NCI-H1105 treated with DMSO at 0.1 percent for 48 hours (cell line): ENCODE data around the gene FNDC8.
"Not testable (repeated sequence)": the region's sequence is repeated elsewhere in the genome, so short reads cannot be mapped to it uniquely, and the experiment has no call there.

Source experiments
- DNase-seq: peaks from one replicate; lab custom pipeline; 2025; lab: John Stamatoyannopoulos, UW

The FNDC8 gene

DNA sequence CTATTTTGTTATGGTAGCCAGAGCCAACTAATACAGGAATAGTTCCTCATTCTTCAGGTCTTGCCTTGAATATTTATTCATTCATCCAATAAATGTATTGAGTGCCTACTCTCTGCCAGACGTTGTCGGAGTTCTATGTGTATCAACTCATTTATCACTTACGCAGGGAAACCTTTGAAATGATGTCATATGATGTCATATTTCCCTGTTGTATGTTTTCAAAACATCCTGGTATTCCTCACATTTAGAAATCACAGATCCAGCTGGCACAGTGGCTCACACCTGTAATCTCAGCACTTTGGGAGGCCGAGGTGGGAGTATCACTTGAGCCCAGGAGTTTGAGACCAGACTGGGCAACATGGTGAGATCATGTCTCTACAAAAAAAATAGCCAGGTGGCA is 23.4 kb downstream of the FNDC8 start:
- DNase-seq = no peak

DNA sequence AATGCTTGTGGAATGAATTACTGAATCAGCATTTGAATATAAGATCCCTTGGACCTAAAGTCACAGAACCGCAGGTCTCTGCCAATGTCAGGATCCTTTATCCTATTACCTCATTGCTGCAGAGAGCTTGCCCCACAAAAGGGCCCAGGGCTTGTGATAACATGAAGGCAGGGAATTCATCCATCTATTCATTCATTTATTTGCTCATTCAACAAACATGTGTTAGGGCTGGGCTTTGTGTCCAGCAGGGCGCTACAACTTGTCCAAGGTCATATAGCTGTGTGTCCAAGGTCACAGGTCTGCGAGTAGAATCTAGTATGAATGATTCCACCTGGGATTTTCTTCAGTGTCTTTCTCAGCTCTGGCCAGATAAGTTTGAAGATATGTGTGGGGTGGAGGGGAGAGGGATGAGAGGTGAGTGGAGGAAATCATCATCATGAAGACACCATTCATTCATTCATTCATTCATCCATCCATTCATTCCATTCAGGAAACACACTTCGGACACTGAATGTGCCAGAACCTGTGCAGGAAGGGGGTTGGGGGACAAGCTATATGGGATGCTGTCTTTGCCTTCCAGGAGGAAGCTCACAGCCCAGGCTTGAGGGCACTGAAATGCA is 24.9 kb downstream of the FNDC8 start:
- DNase-seq = no peak

DNA sequence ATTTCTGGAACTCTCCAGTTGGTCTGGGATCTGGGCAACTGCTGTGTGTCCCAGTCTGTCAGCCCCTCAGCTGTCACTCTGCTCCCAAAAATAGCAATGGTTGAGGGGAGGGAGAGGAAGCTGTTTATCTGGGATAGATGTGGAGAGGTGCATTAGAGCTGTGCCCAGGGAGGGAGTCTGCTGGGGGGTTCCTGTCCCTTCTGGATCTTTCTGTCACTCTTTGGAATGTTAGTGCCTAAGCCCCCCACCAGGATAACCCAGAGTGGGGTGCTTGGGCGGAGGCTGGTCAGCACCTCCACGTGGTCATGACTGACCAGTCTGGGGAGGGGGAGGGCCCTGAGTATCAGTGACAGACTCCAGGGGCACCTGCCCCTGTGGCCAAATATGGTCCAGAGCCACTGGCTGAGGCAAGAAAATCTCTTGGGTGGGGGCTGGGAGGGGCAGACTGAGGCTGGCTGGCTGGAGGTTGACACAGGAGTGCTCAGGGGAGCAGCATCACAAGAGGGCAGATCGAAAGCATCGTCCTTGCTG is 26.0 kb downstream of the FNDC8 start, which contains the start of gene UNC45B:
TSS of gene UNC45B (plus strand) at position 443 of the 531 bp plus-strand sequence. CDS start 447 bp downstream, outside the sequence.
- DNase-seq = no peak

DNA sequence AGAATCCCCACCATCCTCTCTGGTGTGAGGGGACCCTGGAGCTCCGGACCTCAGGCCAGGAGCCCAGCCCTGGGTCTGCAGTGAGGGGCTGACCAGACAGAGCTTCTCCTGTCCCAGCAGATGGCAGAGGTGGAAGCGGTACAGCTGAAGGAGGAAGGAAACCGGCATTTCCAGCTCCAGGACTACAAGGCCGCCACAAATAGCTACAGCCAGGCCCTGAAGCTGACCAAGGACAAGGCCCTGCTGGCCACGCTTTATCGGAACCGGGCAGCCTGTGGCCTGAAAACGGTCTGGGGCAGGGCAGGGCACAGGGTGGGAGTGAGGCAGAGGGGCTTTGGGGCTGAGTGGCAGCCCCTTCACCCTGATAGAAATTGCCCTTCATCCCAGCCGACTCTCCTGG is 26.7 kb downstream of the FNDC8 start:
- DNase-seq = no peak

- no peak for DNase-seq
These were observed 28.5 kb downstream of the FNDC8 start for GRCh38 chr17:35149941-35150340.

GRCh38 chr17:35151080-35151479 is 29.7 kb downstream of the FNDC8 start:
- DNase-seq = not testable (repeated sequence)

- no peak for DNase-seq
These were observed 31.2 kb downstream of the FNDC8 start for GRCh38 chr17:35152421-35153140.

- DNase-seq = no peak
These were observed 33.1 kb downstream of the FNDC8 start for GRCh38 chr17:35154196-35155165.

GRCh38 chr17:35155246-35155645 is 33.8 kb downstream of the FNDC8 start:
- no peak for DNase-seq

GRCh38 chr17:35159940-35160339 is 38.5 kb downstream of the FNDC8 start:
- DNase-seq = no peak

GRCh38 chr17:35160354-35161201 is 39.2 kb downstream of the FNDC8 start:
- no peak for DNase-seq

DNA sequence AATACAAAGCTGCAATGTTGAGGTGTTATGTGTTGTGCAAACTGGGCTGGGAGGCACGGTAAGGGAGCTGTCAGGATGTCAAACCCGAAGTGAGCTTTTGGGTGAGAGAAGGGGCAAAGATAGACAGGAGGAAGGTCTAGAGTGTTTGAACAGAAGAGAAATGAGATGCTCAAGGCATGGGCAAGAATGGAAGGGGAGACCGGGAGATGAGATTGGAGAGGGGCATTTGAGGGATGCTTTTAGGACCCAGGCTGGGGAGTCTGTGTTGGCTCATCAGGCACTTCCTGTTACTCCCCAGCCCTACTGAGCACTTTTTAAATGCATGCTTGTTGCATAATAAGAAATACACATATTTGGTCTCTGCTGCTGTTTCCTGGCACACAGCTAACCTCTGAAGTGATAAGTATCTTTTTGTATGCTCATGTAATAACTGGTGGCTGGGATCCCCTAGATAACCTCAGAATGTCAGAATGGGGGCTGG is 39.9 kb downstream of the FNDC8 start:
- DNase-seq = no peak

DNA sequence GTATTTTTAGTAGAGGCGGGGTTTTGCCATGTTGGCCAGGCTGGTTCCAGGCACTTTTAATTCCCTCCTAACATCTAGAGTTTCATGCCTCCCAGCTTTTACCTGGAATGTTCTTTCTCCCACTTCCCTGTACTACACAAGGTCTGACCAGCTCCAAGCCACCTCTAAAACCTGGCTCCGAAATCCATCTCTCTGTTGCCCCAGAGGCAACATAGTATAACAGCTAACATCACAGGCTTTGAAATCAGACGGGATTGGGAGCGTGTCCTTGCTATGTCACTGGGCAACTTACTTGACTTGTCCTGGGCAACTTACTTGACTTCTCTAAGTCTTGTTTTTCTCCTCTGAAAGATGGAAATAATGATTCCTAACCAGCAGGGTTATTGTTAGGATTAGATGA is 41.3 kb downstream of the FNDC8 start:
- DNase-seq = no peak

DNA sequence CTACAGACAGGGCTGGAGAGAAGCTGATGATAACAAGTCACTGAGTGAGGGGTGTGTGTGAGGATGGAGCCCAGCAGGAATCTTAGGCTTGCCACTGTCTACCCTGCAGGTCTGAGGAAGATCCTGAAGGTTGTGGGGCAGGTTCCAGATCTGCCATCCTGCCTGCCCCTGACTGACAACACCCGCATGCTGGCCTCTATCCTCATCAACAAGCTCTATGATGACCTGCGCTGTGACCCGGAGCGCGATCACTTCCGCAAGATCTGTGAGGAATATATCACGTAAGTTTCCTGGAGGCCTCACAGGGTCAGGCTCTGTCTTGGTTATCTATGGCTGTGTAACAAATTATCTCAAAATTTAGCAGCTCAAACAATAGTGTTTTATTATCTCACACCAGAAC is 42.5 kb downstream of the FNDC8 start:
- DNase-seq = no peak

- no peak for DNase-seq
These were observed 43.3 kb downstream of the FNDC8 start for GRCh38 chr17:35164716-35165115.

GRCh38 chr17:35166526-35166925 is 45.1 kb downstream of the FNDC8 start:
- no peak for DNase-seq

GRCh38 chr17:35167046-35167445 is 45.6 kb downstream of the FNDC8 start:
- DNase-seq = no peak

- DNase-seq = no peak
These were observed 46.3 kb downstream of the FNDC8 start for GRCh38 chr17:35167666-35168065.

- no peak for DNase-seq
These were observed 48.5 kb downstream of the FNDC8 start for GRCh38 chr17:35169835-35170363.

GRCh38 chr17:35170968-35171771 is 49.8 kb downstream of the FNDC8 start:
- DNase-seq = no peak
